Retinal pigment epithelial cell (primary cell): ENCODE data around the gene FOSL1.

ENCODE experiments used
- DNase-seq: peaks from one replicate; pipeline ENCODE4 v3.0.0-alpha.2; 2010; ENCODE audit warnings: low read depth
- H3K4me3 ChIP-seq: 2 replicates; pipeline ENCODE4 v1.5.1; 2011; ENCODE audit warnings: mild to moderate bottlenecking, low read length, control low read depth, moderate library complexity
- CTCF ChIP-seq: conservative IDR thresholded peaks from 2 replicates; pipeline ENCODE4 v1.5.1; 2011; ENCODE audit warnings: low read depth, low read length, control low read depth, inconsistent platforms

FOSL1 gene

GRCh38 chr11:65884716-65885092 is 15.5 kb downstream of the FOSL1 start:
- peak; percentile 100 for TF ChIP-seq CTCF
- no peak overlapping the region for H3K4me3 ChIP-seq
- DNase-seq = no peak

GRCh38 chr11:65883786-65884715 is 16.1 kb downstream of the FOSL1 start:
- H3K4me3 ChIP-seq = no peak overlapping the region
- no peak for TF ChIP-seq CTCF
- DNase-seq = no peak

- DNase-seq = no peak
- no peak for TF ChIP-seq CTCF
- H3K4me3 ChIP-seq = no peak overlapping the region
Measured at GRCh38 chr11:65883058-65883761, 17.0 kb downstream of the FOSL1 start.

GRCh38 chr11:65882120-65883057 is 17.8 kb downstream of the FOSL1 start:
- H3K4me3 ChIP-seq = no peak overlapping the region
- no peak for TF ChIP-seq CTCF
- no peak for DNase-seq

- no peak for TF ChIP-seq CTCF
- DNase-seq = no peak
- no peak overlapping the region for H3K4me3 ChIP-seq
Measured at GRCh38 chr11:65880844-65881421, 19.3 kb downstream of the FOSL1 start.

- no peak for DNase-seq
- TF ChIP-seq CTCF = no peak
- H3K4me3 ChIP-seq = no peak overlapping the region
Measured at GRCh38 chr11:65880027-65880426, 20.2 kb downstream of the FOSL1 start.
